AG04449 (cell line): ENCODE results near the gene SMIM5.
A peak's percentile ranks its signal among the peaks of the same experiment; 100 is the strongest.

ENCODE experiments used
- CTCF ChIA-PET: fragments of 350-600 bp; formaldehyde crosslinking; extraction: SDS; loops from one replicate; lab custom pipeline; 2021; ENCODE audit warnings: antibody characterized with exemption; lab: Yijun Ruan, JAX
- POLR2A ChIA-PET: fragments of 400-600, 350-600 bp; formaldehyde crosslinking; extraction: SDS; loops from one replicate; lab custom pipeline; 2020; ENCODE audit warnings: antibody characterized with exemption, inconsistent platforms; lab: Yijun Ruan, JAX
- DNase-seq: peaks from one replicate; pipeline ENCODE4 v3.0.0-alpha.2; 2010; ENCODE audit warnings: low read depth, low spot score
- H3K4me3 ChIP-seq: 2 replicates; pipeline ENCODE4 v1.5.1; 2011; ENCODE audit warnings: low read depth, mild to moderate bottlenecking, control low read depth, low read length
- TF ChIP-seq, protein P1 (sequence below): IDR thresholded peaks from one replicate; pipeline ENCODE4 v1.5.1; 2011; ENCODE audit warnings: mild to moderate bottlenecking, moderate library complexity, low read length, control low read depth, inconsistent platforms; ENCODE audit not compliant: insufficient read depth; ENCODE audit errors: missing control alignments

Gene SMIM5

DNA sequence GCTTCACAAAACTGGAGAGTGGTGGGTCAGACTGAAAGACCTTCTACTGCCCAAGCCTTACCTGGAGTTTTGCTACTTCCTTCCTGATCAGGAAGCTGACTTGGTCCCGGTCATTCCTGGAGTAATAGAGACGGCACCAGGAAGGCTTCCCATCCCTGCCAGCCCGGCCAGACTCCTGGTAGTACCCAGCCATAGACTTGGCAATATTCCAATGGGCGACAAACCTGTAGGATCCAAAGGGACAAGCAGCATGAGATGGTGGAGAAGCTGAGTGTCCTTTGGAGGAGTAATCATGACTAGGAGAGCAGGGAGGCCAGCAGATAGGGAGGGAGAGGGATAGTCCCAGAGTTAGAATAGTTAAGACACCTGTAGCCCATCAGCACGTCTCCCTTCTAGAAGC, 25.0 kb downstream of the SMIM5 start:
- POLR2A ChIA-PET: no interaction called here
- no peak overlapping the region for H3K4me3 ChIP-seq
- DNase-seq: no peak
- TF ChIP-seq, protein P1, sequence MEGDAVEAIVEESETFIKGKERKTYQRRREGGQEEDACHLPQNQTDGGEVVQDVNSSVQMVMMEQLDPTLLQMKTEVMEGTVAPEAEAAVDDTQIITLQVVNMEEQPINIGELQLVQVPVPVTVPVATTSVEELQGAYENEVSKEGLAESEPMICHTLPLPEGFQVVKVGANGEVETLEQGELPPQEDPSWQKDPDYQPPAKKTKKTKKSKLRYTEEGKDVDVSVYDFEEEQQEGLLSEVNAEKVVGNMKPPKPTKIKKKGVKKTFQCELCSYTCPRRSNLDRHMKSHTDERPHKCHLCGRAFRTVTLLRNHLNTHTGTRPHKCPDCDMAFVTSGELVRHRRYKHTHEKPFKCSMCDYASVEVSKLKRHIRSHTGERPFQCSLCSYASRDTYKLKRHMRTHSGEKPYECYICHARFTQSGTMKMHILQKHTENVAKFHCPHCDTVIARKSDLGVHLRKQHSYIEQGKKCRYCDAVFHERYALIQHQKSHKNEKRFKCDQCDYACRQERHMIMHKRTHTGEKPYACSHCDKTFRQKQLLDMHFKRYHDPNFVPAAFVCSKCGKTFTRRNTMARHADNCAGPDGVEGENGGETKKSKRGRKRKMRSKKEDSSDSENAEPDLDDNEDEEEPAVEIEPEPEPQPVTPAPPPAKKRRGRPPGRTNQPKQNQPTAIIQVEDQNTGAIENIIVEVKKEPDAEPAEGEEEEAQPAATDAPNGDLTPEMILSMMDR: no peak
- CTCF ChIA-PET: interaction anchor here (1.0 to 24.4 kb wide), 10 partner anchors 8 to 236 kb away, joined by 3 to 746 read pairs (median 6); partner anchors contain the start of genes RECQL5, SAP30BP and SMIM5

DNA sequence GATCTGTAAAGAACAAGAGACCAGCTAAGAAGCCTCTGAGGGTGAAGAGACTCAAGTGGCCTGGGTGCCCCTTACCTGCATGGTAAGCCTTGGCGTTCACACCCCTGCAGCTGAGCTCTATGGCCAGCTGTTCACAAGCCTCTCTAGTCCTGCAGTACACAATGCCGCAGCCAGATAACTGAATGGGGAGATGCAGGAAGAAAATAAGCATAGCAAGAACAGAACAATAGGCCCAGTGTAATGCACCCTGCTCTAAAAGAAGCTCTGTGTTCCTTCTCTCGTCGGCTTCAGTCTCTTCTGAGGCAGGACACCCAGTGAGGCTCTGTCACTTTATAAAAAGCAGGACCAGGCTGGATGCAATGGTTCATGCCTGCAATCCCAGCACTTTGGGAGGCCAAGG, 28.3 kb downstream of the SMIM5 start:
- POLR2A ChIA-PET: no interaction called here
- no peak overlapping the region for H3K4me3 ChIP-seq
- no peak for DNase-seq
- CTCF ChIA-PET: interaction anchor here (0.6 to 24.4 kb wide), 5 partner anchors 9 to 121 kb away, joined by 3 to 746 read pairs (median 14); partner anchors contain the start of gene SMIM5
- TF ChIP-seq, protein P1: no peak

DNA sequence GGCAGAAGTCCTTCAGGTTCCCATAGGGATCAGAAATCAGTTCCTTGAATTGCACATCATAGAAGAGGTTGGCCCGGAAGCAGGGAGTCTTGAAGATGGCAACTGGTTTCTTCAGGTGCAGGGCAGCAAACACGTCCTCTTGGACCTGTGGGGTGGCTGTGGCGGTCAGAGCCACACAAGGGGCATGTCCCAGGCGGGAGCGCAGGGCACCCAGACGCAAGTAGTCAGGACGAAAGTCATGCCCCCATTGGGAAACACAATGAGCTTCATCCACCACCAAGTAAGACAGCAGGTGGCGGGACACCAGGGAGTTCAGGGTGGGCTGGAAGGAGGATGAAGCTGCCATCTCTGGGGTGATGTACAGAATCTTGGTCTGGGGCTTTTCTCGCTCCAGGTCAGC, 29.3 kb downstream of the SMIM5 start:
- ChIA-PET CTCF (interaction anchor here (1.0 to 24.4 kb wide), 3 partner anchors 10 to 91 kb away, joined by 4 to 746 read pairs (median 14); partner anchors contain the start of gene SMIM5), POLR2A (no interaction called here)
- TF ChIP-seq, protein P1: no peak
- DNase-seq: no peak
- H3K4me3 ChIP-seq: no peak overlapping the region

DNA sequence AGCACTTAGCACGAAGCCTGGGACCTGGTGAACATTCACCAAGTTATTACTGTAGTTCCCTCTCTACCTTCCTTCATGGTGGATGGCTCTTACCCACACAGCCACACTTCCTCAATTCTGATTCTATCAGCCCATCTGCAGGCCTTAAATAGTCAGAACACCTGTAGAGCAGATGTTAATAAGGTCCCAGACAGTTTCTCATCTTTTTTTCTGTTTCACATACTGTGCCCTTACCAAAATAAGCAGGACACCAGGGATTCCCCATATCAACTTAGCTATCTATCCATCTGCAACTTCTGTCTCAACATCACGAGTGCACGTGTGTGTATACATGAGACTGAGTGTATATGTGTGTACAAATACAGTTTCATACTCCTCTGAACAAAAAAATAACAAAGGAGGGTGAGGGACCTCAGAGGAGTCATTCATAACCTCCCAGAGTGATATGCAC, 30.9 kb downstream of the SMIM5 start:
- no peak overlapping the region for H3K4me3 ChIP-seq
- no peak for DNase-seq
- ChIA-PET POLR2A (no interaction called here), CTCF (interaction anchor here (24.4 kb wide), 1 partner anchor 28 kb away, joined by 746 read pairs; the partner anchor contains the start of gene SMIM5)
- TF ChIP-seq, protein P1: no peak

DNA sequence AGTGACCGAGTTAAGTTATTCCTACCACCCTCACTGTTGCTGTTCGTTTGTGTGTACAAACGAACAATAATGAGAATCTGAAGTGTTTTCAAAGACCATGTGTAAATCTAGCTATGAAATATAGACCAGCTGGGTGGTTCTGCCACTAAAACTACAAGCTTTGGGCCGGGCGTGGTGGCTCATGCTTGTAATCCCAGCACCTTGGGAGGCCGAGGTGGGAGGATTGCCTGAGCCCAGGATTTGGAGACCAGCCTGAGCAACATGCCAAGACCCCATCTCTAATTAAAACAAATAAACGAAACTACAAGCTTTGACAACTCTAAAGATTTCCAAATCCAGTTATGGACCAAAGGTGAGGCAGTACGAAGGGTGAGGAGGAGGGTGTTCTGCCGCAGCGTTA, 32.7 kb downstream of the SMIM5 start:
- H3K4me3 ChIP-seq: peak overlapping the region; percentile 100
- CTCF ChIA-PET: interaction anchor here (0.6 to 4.8 kb wide), 14 partner anchors 8 to 254 kb away, joined by 3 to 87 read pairs (median 8); partner anchors contain the start of gene SMIM5
- no peak for DNase-seq
- TF ChIP-seq, protein P1: no peak
- POLR2A ChIA-PET: interaction anchor here (1.2 to 1.3 kb wide), 3 partner anchors 29 to 149 kb away, joined by 3 to 5 read pairs (median 5); partner anchors contain the start of gene TSEN54

DNA sequence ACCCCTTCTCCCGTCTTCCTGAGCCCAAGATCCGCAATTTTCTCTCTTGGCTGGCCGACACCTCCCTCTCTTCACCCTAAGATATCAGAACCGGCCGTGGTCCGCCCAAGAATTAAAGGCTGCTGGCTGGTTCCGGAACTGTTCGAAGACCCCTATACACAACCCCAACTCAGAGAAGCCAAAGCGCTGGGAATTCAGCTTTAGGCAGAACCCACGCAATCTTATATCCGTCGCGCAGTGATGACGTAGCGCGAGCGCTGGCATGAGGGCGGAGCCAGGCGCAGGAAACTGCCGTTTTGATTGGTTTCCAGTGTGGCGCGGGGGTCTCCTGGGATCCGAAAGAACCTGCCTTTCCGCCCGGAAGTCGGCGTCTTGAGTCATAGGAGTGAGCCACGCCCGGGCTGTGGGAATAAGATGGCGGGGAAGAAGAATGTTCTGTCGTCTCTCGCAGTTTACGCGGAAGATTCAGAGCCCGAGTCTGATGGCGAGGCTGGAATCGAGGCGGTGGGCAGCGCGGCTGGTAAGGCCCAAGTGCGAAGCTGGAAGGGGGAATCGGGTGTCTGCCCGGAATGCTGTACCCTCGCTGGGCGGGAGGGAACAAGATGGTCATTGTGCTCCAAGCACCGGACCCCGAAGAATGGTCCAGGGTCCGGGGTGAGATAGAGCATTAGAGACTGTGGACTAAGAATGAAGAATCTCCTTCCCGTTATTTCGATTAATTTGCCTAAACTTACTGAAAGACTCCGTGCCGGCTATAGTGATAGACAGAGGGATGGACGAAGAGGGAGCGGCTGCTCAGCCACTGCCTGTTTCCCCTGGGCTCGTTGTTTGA, 33.9 kb downstream of the SMIM5 start, which contains the start of the genes RECQL5 and SAP30BP:
RECQL5 (minus strand) TSS at position 196 of the 832 bp plus-strand sequence. CDS start 597 bp downstream, outside the sequence.
SAP30BP (plus strand) TSS at position 380 of the 832 bp plus-strand sequence; CDS start at position 415, 35 bp downstream.
- H3K4me3 ChIP-seq: peak within 1 kb of the TSS; percentile 100
- ChIA-PET CTCF (interaction anchor here (0.8 to 4.8 kb wide), 14 partner anchors 8 to 116 kb away, joined by 3 to 87 read pairs (median 8); partner anchors contain the start of gene SMIM5), POLR2A (interaction anchor here (0.5 to 1.3 kb wide), 8 partner anchors 9 to 543 kb away, joined by 3 to 5 read pairs (median 3); partner anchors contain the start of gene TSEN54)
- peak; percentile 90 for DNase-seq
- TF ChIP-seq, protein P1: no peak
